Mesothelial cell of epicardium (in vitro differentiated cells): Measurements from ENCODE around the gene PDLIM1. TPM values are rescaled to one million over a fixed set of nuclear protein-coding genes. Genes with fewer than 3 reads are reported as not detected.

ENCODE experiments used
- DNase-seq, 2 experiments: peaks; one replicate each; pipeline ENCODE4 v3.0.0; 2021; ENCODE audit warnings: low spot score in 2 of 2; ENCODE audit not compliant: unreplicated experiment in 2 of 2
- H3K27ac Mint-ChIP-seq: 2 replicates; pipeline ENCODE4 v1.8.0; 2021; ENCODE audit warnings: mixed read lengths
- H3K27me3 Mint-ChIP-seq: 2 replicates; pipeline ENCODE4 v1.8.0; 2021; ENCODE audit warnings: low read depth, mixed read lengths
- H3K36me3 Mint-ChIP-seq: 2 replicates; pipeline ENCODE4 v1.8.0; 2021; ENCODE audit warnings: mixed read lengths
- H3K4me1 Mint-ChIP-seq: 2 replicates; pipeline ENCODE4 v1.8.0; 2021; ENCODE audit warnings: mixed read lengths
- H3K4me3 Mint-ChIP-seq: 2 replicates; pipeline ENCODE4 v1.8.0; 2021; ENCODE audit warnings: mild to moderate bottlenecking, moderate library complexity, mixed read lengths
- H3K9me3 Mint-ChIP-seq: 2 replicates; pipeline ENCODE4 v1.8.0; 2021; ENCODE audit warnings: mixed read lengths
- total RNA-seq: library from RNA; stranded (reverse); gene quantifications from 3 replicates; pipeline ENCODE4 v1.2.1, GENCODE V29; 2021
- TF ChIP-seq, protein P1 (sequence below): fragments of 200-600 bp; sonication (generic); IDR thresholded peaks from one replicate; pipeline ENCODE4 v1.5.0; 2021; ENCODE audit warnings: antibody characterized with exemption; ENCODE audit not compliant: unreplicated experiment

Gene PDLIM1
- total RNA-seq, 1 donor from 2014 or later: 121 TPM

DNA sequence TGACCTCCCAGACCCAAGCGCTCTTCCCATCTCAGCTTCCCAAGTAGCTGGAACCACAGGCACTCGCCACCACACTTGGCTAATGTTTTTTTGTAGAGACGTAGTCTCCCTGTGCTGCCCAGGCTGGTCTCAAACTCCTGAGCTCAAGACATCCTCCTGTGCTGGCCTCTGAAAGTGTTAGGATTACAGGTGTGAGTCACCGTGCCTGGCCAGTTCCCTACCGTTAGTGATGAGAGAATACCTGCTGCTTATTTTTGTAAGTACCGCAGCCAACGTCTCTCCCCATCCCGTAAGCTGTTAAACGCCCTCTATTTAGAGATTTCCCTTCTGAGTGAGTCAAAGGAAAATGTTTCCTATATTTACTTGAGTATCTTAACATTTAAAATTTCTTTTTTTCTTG is 38.5 kb upstream of the PDLIM1 start:
- Mint-ChIP-seq H3K9me3 (no peaks in the 10 kb centered on the region), H3K27me3 (no peaks in the 10 kb centered on the region), H3K36me3 (no peaks in the 10 kb centered on the region), H3K27ac (no peak overlapping the region), H3K4me3 (no peak overlapping the region), H3K4me1 (peaks cover 6% of the 10 kb centered on the region)
- no peak for DNase-seq
- TF ChIP-seq, protein P1, sequence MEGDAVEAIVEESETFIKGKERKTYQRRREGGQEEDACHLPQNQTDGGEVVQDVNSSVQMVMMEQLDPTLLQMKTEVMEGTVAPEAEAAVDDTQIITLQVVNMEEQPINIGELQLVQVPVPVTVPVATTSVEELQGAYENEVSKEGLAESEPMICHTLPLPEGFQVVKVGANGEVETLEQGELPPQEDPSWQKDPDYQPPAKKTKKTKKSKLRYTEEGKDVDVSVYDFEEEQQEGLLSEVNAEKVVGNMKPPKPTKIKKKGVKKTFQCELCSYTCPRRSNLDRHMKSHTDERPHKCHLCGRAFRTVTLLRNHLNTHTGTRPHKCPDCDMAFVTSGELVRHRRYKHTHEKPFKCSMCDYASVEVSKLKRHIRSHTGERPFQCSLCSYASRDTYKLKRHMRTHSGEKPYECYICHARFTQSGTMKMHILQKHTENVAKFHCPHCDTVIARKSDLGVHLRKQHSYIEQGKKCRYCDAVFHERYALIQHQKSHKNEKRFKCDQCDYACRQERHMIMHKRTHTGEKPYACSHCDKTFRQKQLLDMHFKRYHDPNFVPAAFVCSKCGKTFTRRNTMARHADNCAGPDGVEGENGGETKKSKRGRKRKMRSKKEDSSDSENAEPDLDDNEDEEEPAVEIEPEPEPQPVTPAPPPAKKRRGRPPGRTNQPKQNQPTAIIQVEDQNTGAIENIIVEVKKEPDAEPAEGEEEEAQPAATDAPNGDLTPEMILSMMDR: no peak

DNA sequence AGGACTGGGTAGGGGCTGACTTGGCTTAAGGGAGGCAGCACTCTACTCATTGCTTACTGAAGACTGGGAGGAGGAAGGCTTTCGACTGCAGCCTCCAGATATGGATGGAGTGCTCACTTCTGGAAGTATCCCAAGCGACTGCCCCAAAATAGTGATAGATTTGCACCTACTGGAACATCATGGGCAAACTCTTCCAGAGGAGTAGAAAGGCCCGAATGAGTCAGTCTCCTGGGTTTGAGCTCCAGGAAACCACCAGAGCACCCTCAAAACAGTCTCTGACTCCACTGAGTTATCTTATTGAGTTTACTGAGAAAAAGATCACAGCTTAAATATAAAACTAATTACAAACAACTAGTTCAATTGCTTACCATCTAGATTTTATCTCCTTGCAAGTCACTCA is 37.2 kb upstream of the PDLIM1 start:
- DNase-seq: no peak
- Mint-ChIP-seq H3K27me3 (no peaks in the 10 kb centered on the region), H3K36me3 (no peaks in the 10 kb centered on the region), H3K9me3 (no peaks in the 10 kb centered on the region), H3K4me1 (peaks cover 6% of the 10 kb centered on the region), H3K27ac (no peak overlapping the region), H3K4me3 (no peak overlapping the region)
- TF ChIP-seq, protein P1: no peak

DNA sequence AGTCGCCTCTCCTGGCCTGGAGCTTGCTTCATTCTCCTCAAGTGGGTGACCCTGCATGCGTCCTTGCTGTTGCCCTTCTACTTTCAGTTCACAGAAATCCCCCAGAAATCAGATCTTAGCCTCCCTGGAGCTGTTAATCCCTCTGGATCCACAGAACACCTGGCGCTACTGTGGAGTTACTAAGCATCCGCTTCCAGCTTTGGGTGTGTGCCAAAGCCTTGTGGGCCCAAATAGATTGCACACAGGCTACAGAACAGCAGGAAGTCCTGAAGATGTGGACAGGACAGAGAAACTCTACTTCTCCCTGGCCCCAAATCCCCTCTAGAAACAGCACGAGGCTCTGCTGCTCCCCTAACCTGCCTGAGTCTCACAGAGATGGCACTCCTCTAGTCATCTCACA is 36.6 kb upstream of the PDLIM1 start:
- TF ChIP-seq, protein P1: no peak
- no peaks in the 10 kb centered on the region for H3K36me3 Mint-ChIP-seq
- H3K4me3 Mint-ChIP-seq: no peak overlapping the region
- peaks cover 6% of the 10 kb centered on the region for H3K4me1 Mint-ChIP-seq
- DNase-seq: no peak
- no peaks in the 10 kb centered on the region for H3K27me3 Mint-ChIP-seq
- no peak overlapping the region for H3K27ac Mint-ChIP-seq
- no peaks in the 10 kb centered on the region for H3K9me3 Mint-ChIP-seq

DNA sequence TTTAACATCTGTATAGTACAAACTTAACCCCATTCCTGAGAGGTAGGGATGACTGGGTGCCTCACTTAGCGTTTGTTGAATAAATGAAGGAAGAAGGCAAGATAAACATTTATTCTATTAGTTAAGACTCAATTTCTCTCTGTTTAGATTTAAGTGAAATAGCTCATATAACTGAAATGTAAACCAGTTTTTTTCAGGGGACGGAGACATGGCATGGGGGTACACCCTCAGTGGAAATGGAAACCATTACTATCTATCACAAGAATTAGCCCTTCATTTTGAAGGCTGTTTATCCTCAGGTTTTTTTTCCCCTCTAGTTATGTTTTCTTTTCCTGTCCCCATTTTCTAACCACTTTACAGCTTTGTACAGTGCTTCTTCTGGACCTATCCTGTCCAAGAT is 35.6 kb upstream of the PDLIM1 start:
- Mint-ChIP-seq H3K36me3 (no peaks in the 10 kb centered on the region), H3K27ac (no peak overlapping the region), H3K9me3 (no peaks in the 10 kb centered on the region), H3K27me3 (no peaks in the 10 kb centered on the region), H3K4me3 (no peak overlapping the region), H3K4me1 (peaks cover 9% of the 10 kb centered on the region)
- TF ChIP-seq, protein P1: no peak
- DNase-seq: no peak

DNA sequence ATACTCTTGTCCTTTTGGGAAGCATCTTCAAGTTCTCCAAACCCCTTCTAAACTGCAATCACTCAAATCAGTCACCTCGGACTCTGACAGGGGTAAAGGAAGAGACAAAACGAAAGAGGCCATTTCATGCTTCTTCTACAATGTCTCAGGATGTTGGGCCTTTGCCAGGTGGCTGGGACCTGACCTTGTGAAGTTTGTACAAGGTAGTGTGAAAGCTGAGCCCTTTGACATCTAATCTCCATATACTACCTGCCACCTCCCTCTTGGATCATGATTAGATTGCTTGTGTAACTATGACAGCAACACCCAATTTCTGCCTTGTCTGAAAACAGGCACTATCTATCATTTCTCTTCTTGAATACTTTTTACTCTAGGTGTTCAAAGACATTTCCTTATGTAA is 35.1 kb upstream of the PDLIM1 start:
- H3K4me3 Mint-ChIP-seq: no peak overlapping the region
- no peak overlapping the region for H3K27ac Mint-ChIP-seq
- no peak for DNase-seq
- H3K9me3 Mint-ChIP-seq: no peaks in the 10 kb centered on the region
- H3K4me1 Mint-ChIP-seq: peaks cover 9% of the 10 kb centered on the region
- H3K36me3 Mint-ChIP-seq: no peaks in the 10 kb centered on the region
- TF ChIP-seq, protein P1: no peak
- H3K27me3 Mint-ChIP-seq: no peaks in the 10 kb centered on the region
